CD4-positive, alpha-beta T cell treated with Interleukin-17A for 1 hour (primary cell): Measurements from ENCODE around the gene ACOX1.

Experiments used
- DNase-seq: peaks from one replicate; pipeline ENCODE4 v3.0.0-alpha.2; 2020

ACOX1 gene

DNA sequence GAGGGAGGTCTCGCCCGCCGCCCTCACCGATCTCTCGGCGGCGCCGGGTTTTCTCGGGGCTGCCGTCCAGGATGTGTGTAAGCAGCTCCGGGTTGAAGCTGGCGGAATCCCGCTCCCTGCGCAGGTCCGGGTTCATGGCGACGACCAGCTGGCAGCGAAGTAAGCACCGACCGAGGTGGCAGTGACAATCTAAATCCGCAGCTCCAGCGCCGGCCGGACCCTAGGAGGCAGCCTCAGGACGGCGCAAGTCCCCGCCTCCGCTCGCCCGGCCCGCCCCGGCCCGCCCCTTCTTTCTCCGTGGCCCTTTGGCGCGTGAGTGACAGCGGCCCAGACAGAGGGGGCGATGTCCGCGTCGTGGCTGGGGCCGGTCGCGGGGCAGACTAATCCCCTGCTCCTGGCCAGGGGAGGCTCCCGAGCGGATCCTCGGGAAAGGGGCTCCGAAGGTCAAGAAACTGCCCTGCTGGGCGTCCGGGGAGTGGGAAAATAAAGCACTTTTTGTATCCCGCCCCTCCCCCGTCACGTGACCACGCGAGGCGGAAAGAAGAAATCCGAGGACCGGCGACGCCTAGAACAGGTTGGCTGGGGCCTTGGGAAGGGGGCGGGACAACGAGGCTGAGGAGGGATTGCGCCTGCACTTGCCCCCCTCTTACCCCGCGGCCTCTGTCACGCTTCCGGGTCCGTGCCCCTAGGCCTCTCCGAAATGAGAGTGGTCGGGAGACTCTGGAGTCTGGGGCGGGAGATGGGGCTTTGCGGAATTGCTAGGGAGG is at the start of gene ACOX1, which contains the start of gene TEN1:
TSS of gene ACOX1 (minus strand) at position 229 of the 767 bp plus-strand sequence. CDS start at position 136, 93 bp downstream.
TSS of gene TEN1 (plus strand) at position 303 of the 767 bp plus-strand sequence. CDS start 6,953 bp downstream, outside the sequence.
- DNase-seq: peak; percentile 96

GRCh38 chr17:76027159-76027839 is 48.3 kb upstream of the ACOX1 start, which contains the start of gene EVPL:
Gene EVPL, minus strand, starts transcription at chr17:76027306. Its CDS starts 108 bp downstream, at chr17:76027198.
- DNase-seq: no peak

DNA sequence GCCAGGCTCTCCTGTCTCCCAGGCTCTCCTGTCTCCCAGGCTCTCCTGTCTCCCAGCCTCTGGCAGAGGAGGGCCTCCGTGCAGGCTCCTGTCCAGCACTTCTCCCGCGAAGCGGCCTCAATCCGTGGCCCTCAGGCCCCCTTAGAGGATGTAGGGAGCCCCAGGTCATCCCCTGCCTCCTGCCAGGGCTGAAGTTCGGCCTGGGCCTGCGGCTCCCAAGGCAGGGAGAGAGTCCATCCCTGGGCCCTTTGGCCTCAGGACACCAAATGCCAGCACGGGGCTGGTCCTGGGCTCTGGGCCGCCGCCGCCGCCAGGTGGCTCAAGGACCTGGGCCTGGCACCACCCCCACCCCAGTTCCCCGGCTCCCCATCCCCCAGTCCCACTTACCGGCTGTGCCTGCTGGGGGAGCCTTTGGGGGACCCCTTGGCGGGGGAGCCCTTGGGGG is 47.8 kb upstream of the ACOX1 start:
- no peak for DNase-seq

DNA sequence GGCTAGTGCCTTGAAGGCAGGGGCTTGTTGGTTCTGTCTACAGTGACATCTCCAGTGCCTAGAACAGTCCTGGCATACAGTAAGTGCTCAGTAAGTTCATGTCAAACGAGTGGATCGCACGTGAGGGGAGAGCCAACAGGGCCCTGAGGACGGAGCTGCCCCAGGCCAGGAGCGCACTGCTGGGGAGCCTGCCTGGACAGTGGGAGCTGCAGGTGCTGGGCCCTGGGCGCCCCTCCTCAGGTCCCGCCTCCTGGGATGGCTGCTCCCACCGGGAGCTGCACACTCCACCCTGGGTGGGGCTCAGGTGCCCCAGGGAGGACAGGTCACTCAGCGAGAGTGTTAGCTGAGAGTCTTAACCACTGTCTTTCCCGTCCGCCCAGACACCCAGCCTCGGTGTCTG is 46.3 kb upstream of the ACOX1 start:
- DNase-seq: no peak

- DNase-seq: no peak
Observed at GRCh38 chr17:76024353-76024752, 45.4 kb upstream of the ACOX1 start.

- DNase-seq: no peak
Observed at GRCh38 chr17:76023900-76024237, 44.9 kb upstream of the ACOX1 start.

GRCh38 chr17:76022973-76023899 is 44.3 kb upstream of the ACOX1 start:
- DNase-seq: no peak

DNA sequence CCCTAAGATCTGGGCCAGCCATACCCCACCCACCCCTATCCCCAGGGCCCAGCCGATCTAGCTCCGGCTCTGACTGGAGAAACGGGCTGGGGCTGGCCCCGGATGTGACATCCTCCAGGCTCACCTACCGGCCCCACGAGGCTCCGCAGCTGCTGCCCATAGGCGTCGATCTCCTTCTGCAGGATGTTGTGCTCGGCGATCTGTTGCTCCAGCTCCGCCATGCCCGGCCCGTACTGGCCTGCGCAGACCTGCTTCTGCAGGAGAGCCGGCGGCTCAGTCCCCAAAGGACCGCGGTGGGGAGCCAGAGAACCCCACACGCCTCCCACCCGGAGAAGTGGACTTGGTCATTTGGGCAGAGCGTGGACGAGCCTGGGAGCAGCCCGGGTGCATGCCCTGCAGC is 43.3 kb upstream of the ACOX1 start:
- DNase-seq: no peak

DNA sequence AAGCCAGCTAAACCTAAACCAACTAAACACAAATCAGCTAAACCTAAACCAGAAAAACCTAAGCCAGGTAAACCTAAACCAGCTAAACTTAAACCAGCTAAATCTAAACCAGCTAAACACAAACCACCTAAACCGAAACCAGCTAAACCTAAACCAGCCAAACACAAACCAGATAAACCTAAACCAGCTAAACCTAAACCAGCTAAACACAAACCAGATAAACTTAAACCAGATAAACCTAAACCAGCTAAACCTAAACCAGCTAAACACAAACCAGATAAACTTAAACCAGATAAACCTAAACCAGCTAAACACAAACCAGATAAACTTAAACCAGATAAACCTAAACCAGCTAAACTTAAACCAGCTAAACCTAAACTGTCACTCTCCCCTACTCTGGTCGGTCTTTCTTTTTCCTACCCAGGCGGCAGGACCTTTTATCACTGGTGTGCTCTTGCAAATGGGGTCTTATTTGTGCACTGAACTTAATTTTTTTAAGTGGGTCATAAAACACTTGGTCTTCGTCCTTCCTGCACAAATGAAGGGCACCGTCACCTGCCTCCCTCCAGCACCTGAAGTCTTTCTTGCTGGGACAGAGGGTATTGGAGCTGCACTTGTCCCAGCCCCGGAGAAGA is 41.0 kb upstream of the ACOX1 start:
- no peak for DNase-seq

DNA sequence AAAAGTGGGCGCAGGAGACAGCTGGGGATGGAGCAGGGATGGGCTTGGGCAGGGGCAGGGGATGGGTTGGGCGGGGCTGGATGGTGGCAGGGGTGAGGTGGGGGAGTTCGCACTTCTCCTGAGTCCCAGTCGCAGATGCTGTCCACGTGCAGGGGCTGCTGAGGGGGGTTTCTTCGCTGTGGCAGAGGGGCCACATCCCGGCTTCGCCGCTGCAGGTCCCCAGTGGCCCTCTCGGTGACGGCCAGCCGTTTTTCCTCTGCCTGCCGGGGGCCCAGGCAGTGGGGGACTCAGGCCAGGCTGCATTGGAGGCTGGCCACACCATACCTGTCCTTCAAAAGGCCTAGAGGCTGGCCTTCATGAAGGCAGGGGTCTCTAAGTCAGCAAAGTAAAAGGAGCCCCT is 39.8 kb upstream of the ACOX1 start:
- no peak for DNase-seq

- no peak for DNase-seq
Observed at GRCh38 chr17:76018340-76018680, 39.3 kb upstream of the ACOX1 start.

DNA sequence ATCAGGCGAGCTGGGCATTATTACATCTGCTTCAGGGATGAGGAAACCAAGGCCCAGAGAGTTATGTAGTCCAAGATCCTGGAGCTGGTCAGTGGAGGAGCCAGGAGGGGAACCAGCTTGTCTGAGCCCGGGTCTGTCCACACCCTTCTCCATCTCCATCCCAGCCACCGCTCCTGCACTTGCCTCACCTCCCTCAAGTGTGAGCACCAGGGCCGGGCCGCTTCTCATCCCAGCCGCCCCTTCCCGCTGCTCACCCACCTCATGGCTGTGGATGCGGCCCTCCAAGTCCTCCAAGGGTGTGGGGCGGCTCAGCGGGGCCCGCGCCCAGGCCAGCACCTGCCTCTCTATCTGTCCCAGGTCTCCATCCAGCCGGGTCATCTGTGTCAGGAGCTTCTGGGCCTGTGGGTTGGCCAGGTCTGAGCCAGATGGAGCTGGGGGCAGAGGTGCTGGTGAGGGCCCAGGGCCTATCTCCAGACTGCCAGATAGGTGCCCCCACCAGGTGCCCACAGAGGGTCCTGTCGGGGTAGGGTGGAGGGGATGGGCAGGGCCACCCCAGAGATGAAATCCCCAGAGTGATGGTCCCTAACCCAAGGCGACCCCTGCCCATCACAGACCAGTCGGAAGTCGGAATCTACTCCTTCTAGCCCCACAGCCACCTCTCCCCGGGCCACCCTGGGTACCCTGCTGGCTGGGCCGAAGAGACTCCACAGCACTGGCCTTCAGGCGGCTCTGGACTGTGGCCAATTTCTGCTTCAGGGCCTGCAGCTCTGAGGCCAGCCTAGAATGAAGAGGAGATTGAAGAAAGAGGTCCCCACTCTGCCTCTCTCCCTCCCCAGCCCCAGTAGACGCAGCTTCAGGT is 38.7 kb upstream of the ACOX1 start:
- no peak for DNase-seq

- DNase-seq: no peak
Observed at GRCh38 chr17:76014925-76015261, 35.9 kb upstream of the ACOX1 start.

GRCh38 chr17:76014100-76014924 is 35.3 kb upstream of the ACOX1 start:
- DNase-seq: peak; percentile 78

GRCh38 chr17:76013377-76013932 is 34.5 kb upstream of the ACOX1 start:
- DNase-seq: no peak

- DNase-seq: no peak
Observed at GRCh38 chr17:76011951-76012350, 33.0 kb upstream of the ACOX1 start.

DNA sequence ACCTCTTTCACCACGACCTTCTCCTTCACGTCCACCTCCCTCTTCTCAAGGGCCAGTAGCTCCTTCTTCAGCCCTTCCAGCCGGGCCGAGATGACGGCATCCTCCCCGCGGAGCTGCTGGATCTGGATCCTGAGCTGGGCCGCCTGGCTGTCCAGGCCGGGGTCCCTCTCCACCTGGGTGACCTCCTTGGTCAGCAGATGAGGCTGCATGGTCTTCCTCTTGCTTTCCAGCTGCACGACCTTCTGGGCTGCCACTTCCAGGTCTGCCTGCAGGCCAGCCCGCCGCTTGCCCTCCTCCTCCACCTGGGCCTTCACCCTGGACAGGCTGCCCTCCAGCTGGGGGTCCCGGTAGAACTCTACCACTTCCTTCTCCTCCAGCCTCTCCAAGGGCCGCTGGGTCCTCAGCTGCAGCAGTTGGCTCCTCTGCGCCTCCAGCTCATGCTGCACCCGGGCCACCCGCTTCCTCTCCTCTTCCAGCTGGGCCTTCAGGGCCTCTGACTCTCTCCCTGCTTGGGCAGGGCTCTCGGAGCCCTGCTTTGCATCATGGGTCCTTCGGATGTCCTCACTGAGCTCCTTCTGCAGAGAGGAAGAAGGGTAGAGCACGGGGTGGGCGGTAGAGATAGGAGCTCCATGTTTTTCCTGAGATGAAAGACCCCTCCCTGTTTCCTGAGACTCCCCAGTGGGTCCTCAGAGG is 31.1 kb upstream of the ACOX1 start:
- no peak for DNase-seq

DNA sequence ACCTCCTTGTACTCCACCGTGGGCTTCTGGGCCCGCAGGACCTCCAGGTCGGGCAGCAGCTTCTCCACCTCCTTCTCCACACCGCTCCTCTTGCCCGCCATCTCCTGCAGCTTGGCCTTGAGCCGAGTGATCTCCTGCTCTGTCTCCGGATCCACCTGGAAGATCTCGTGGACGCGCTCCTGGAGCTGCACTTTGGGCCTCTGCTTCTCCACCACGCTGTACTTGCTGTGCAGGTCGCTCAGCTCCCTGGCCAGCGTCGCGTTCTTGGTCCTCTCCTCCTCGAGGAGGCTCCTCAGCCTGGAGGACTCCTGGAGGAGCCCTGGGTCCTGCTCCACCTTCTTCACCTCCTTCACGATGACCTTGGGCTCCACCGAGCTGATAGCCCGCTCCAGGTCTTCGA is 30.5 kb upstream of the ACOX1 start:
- no peak for DNase-seq

GRCh38 chr17:76008630-76009425 is 29.9 kb upstream of the ACOX1 start:
- no peak for DNase-seq
